Naive thymus-derived CD8-positive, alpha-beta T cell (primary cell): ENCODE measurements around the gene IGSF6. TPM values are rescaled to one million over a fixed set of nuclear protein-coding genes. Genes with fewer than 3 reads are reported as not detected.
A peak's percentile ranks its signal among the peaks of the same experiment; 100 is the strongest.

ENCODE experiments used
- ATAC-seq, 2 donors: fragments of 150-1000 bp; cut with Tn5 transposase in 1 of 2; sonication (Bioruptor Pico), chemical (Tn5 transposase) in 1 of 2; 1 replicate in 1 of 2; 2 replicates in 1 of 2; pipeline ENCODE4 v1.10.0; 2021; ENCODE audit warnings: mild to moderate bottlenecking in 2 of 2, moderate library complexity in 2 of 2
- POLR2A ChIA-PET: fragments of 350-600 bp; sonication (Branson Sonifier 250); formaldehyde crosslinking; loops from one replicate; lab custom pipeline; 2021; ENCODE audit warnings: antibody characterized with exemption; lab: Charles Lee
- DNase-seq, 10 donors: peaks; one replicate each; pipeline versions ENCODE4 v3.0.0 to v3.0.0-alpha.2; 2020 to 2022
- H3K27ac Mint-ChIP-seq, 10 donors: one replicate each; pipeline ENCODE4 v1.8.0; 2020 to 2022; ENCODE audit warnings: mild to moderate bottlenecking in 10 of 10, mixed read lengths in 10 of 10, moderate library complexity in 4 of 10, inconsistent platforms in 1 of 10
- H3K27me3 Mint-ChIP-seq, 5 donors: one replicate each; pipeline ENCODE4 v1.8.0; 2021 to 2022; ENCODE audit warnings: mixed read lengths in 5 of 5
- H3K36me3 Mint-ChIP-seq, 3 donors: one replicate each; pipeline ENCODE4 v1.8.0; 2020 to 2022; ENCODE audit warnings: mixed read lengths in 3 of 3, mild to moderate bottlenecking in 2 of 3, inconsistent platforms in 1 of 3
- H3K4me1 Mint-ChIP-seq, 4 donors: one replicate each; pipeline ENCODE4 v1.8.0; 2021 to 2022; ENCODE audit warnings: mixed read lengths in 4 of 4
- H3K4me3 Mint-ChIP-seq, 10 donors: one replicate each; pipeline ENCODE4 v1.8.0; 2020 to 2022; ENCODE audit warnings: mild to moderate bottlenecking in 10 of 10, mixed read lengths in 10 of 10, moderate library complexity in 6 of 10, inconsistent platforms in 1 of 10
- H3K9me3 Mint-ChIP-seq, 9 donors: one replicate each; pipeline ENCODE4 v1.8.0; 2020 to 2022; ENCODE audit warnings: mixed read lengths in 9 of 9, mild to moderate bottlenecking in 3 of 9, inconsistent platforms in 1 of 9, moderate library complexity in 1 of 9
- polyA plus RNA-seq, 3 donors: library from polyadenylated mRNA; unstranded; fragments of 300-500 nt; fragmentation: Illumina TruSeq; gene quantifications; one replicate each; pipeline ENCODE4 v1.2.3, GENCODE V29; 2021
- total RNA-seq, 8 experiments: library from RNA in 2 of 8; stranded (reverse) in 2 of 8; gene quantifications; one replicate each; pipeline ENCODE4 v1.2.3 and lab custom pipeline; 2021 to 2026

The IGSF6 gene
- total and polyA plus RNA-seq, 5 experiments from 2014 or later = 0.16 to 0.69 (median 0.28) TPM

GRCh38 chr16:21667575-21667974 is 15.2 kb upstream of the IGSF6 start:
- no peaks in the 10 kb centered on the region for H3K9me3 Mint-ChIP-seq
- DNase-seq (no peak), ATAC-seq (no peak)
- POLR2A ChIA-PET = interaction anchor here (0.9 kb wide), 1 partner anchor 10 kb away, joined by 3 read pairs; no protein-coding TSS in a partner anchor
- H3K27me3 Mint-ChIP-seq = peaks cover 1 to 9% (median 4%) of the 10 kb centered on the region in 5 donors
- H3K27ac Mint-ChIP-seq = no peak overlapping the region
- peaks cover 2 to 8% (median 5%) of the 10 kb centered on the region in 4 donors for H3K4me1 Mint-ChIP-seq
- no peak overlapping the region for H3K4me3 Mint-ChIP-seq
- no peaks in the 10 kb centered on the region for H3K36me3 Mint-ChIP-seq

- DNase-seq (no peak), ATAC-seq (no peak)
- Mint-ChIP-seq H3K36me3 (no peaks in the 10 kb centered on the region), H3K4me1 (peaks cover 2 to 15% (median 8%) of the 10 kb centered on the region in 4 donors), H3K4me3 (no peak overlapping the region), H3K27me3 (peaks cover 1 to 9% (median 4%) of the 10 kb centered on the region in 5 donors), H3K9me3 (no peaks in the 10 kb centered on the region), H3K27ac (no peak overlapping the region)
- POLR2A ChIA-PET = interaction anchor here (0.9 kb wide), 1 partner anchor 9 kb away, joined by 3 read pairs; no protein-coding TSS in a partner anchor
These were observed 14.4 kb upstream of the IGSF6 start for GRCh38 chr16:21666772-21667171.

GRCh38 chr16:21664801-21665492 is 12.5 kb upstream of the IGSF6 start:
- no peak for DNase-seq
- Mint-ChIP-seq H3K27me3 (peaks cover 0 to 6% (median 1%) of the 10 kb centered on the region in 5 donors), H3K4me3 (peak overlapping the region in 1 of 10 donors; percentile 9), H3K9me3 (no peaks in the 10 kb centered on the region), H3K36me3 (no peaks in the 10 kb centered on the region), H3K4me1 (peaks cover 3 to 31% (median 20%) of the 10 kb centered on the region in 4 donors), H3K27ac (no peak overlapping the region)
- no peak for ATAC-seq
- POLR2A ChIA-PET = interaction anchor here (0.8 to 1.1 kb wide), 2 partner anchors 19 to 44 kb away, joined by 3 read pairs; no protein-coding TSS in a partner anchor

- Mint-ChIP-seq H3K4me3 (peak within 1 kb of the TSS; percentile 69 to 89 (median 81)), H3K9me3 (no peaks in the 10 kb centered on the region), H3K27me3 (peaks cover 0 to 4% (median 0%) of the 10 kb centered on the region in 5 donors), H3K36me3 (no peaks in the 10 kb centered on the region), H3K27ac (peak within 1 kb of the TSS in 5 of 10 donors; percentile 10 to 86 (median 58)), H3K4me1 (peaks cover 3 to 39% (median 22%) of the 10 kb centered on the region in 4 donors)
- DNase-seq (peak in 9 of 10 donors; percentile 11 to 50 (median 29)), ATAC-seq (peak; percentile 81 to 88)
- POLR2A ChIA-PET = interaction anchor here (0.6 to 1.1 kb wide), 4 partner anchors 18 to 158 kb away, joined by 3 read pairs; no protein-coding TSS in a partner anchor
These were observed 11.7 kb upstream of the IGSF6 start, which contains the start of gene OTOA for GRCh38 chr16:21663889-21664647. Gene OTOA (plus strand): TSS chr16:21663968. CDS start chr16:21678515, 14,547 bp downstream.

- H3K27me3 Mint-ChIP-seq = no peaks in the 10 kb centered on the region
- H3K4me3 Mint-ChIP-seq = peak overlapping the region in 1 of 10 donors; percentile 6
- POLR2A ChIA-PET = interaction anchor here (0.9 kb wide), 1 partner anchor 48 kb away, joined by 3 read pairs; no protein-coding TSS in a partner anchor
- peaks cover 7 to 78% (median 41%) of the 10 kb centered on the region in 4 donors for H3K4me1 Mint-ChIP-seq
- DNase-seq (no peak), ATAC-seq (no peak)
- peaks cover 0 to 31% (median 7%) of the 10 kb centered on the region in 3 donors for H3K36me3 Mint-ChIP-seq
- no peaks in the 10 kb centered on the region for H3K9me3 Mint-ChIP-seq
- peak overlapping the region in 2 of 10 donors; percentile 17 to 24 for H3K27ac Mint-ChIP-seq
These were observed 6.7 kb upstream of the IGSF6 start for GRCh38 chr16:21659124-21659523.

- H3K4me3 Mint-ChIP-seq = peak overlapping the region in 2 of 10 donors; percentile 25 to 45
These were observed 4.7 kb upstream of the IGSF6 start for GRCh38 chr16:21656795-21657768.

GRCh38 chr16:21654881-21655280 is 2.5 kb upstream of the IGSF6 start:
- no peak for ATAC-seq
- Mint-ChIP-seq H3K36me3 (peaks cover 0 to 42% (median 7%) of the 10 kb centered on the region in 3 donors), H3K27ac (peak overlapping the region in 1 of 10 donors; percentile 21), H3K9me3 (no peaks in the 10 kb centered on the region), H3K27me3 (no peaks in the 10 kb centered on the region), H3K4me3 (no peak overlapping the region), H3K4me1 (peaks cover 4 to 80% (median 30%) of the 10 kb centered on the region in 4 donors)
- no peak for DNase-seq
- POLR2A ChIA-PET = no interaction called here

More at GRCh38 chr16:21656795-21657768, 4.7 kb upstream of the IGSF6 start:
- DNase-seq = peak in 8 of 10 donors; percentile 12 to 76 (median 40)
- ATAC-seq = peak; percentile 44 to 45
- H3K27ac Mint-ChIP-seq = peak overlapping the region in 7 of 10 donors; percentile 0 to 79 (median 66)
- peaks cover 0 to 42% (median 7%) of the 10 kb centered on the region in 3 donors for H3K36me3 Mint-ChIP-seq
- no peaks in the 10 kb centered on the region for H3K9me3 Mint-ChIP-seq
- no peaks in the 10 kb centered on the region for H3K27me3 Mint-ChIP-seq
- POLR2A ChIA-PET = interaction anchor here (0.5 to 1.5 kb wide), 5 partner anchors 9 to 65 kb away, joined by 3 to 9 read pairs (median 3); no protein-coding TSS in a partner anchor
- H3K4me1 Mint-ChIP-seq = peaks cover 5 to 83% (median 40%) of the 10 kb centered on the region in 4 donors

GRCh38 chr16:21654466-21654865 is 2.1 kb upstream of the IGSF6 start:
- DNase-seq = no peak

GRCh38 chr16:21653571-21653970 is 1.2 kb upstream of the IGSF6 start:
- H3K27ac Mint-ChIP-seq = peak overlapping the region in 3 of 10 donors; percentile 44 to 70 (median 65)
- no peak for ATAC-seq

More at GRCh38 chr16:21654466-21654865, 2.1 kb upstream of the IGSF6 start:
- no peaks in the 10 kb centered on the region for H3K9me3 Mint-ChIP-seq
- H3K4me1 Mint-ChIP-seq = peaks cover 4 to 80% (median 29%) of the 10 kb centered on the region in 4 donors
- H3K27ac Mint-ChIP-seq = peak overlapping the region in 3 of 10 donors; percentile 31 to 37 (median 34)
- no peaks in the 10 kb centered on the region for H3K27me3 Mint-ChIP-seq
- no peak overlapping the region for H3K4me3 Mint-ChIP-seq
- ATAC-seq = no peak
- POLR2A ChIA-PET = interaction anchor here (0.6 to 0.7 kb wide), 3 partner anchors 14 to 644 kb away, joined by 3 to 6 read pairs (median 5); no protein-coding TSS in a partner anchor
- peaks cover 0 to 42% (median 7%) of the 10 kb centered on the region in 3 donors for H3K36me3 Mint-ChIP-seq

GRCh38 chr16:21651515-21651914 is 893 bp downstream of the IGSF6 start:
- DNase-seq (no peak), ATAC-seq (no peak)
- Mint-ChIP-seq H3K36me3 (peaks cover 0 to 33% (median 5%) of the 10 kb centered on the region in 3 donors), H3K9me3 (no peaks in the 10 kb centered on the region), H3K27ac (peak overlapping the region in 2 of 10 donors; percentile 65 to 76), H3K27me3 (no peaks in the 10 kb centered on the region), H3K4me3 (peak overlapping the region in 1 of 10 donors; percentile 57), H3K4me1 (peaks cover 12 to 84% (median 36%) of the 10 kb centered on the region in 4 donors)
- POLR2A ChIA-PET = no interaction called here

More at GRCh38 chr16:21653571-21653970, 1.2 kb upstream of the IGSF6 start:
- no peak for DNase-seq
- Mint-ChIP-seq H3K4me1 (peaks cover 6 to 82% (median 33%) of the 10 kb centered on the region in 4 donors), H3K27me3 (no peaks in the 10 kb centered on the region), H3K9me3 (no peaks in the 10 kb centered on the region), H3K4me3 (no peak overlapping the region), H3K36me3 (peaks cover 0 to 42% (median 7%) of the 10 kb centered on the region in 3 donors)
- POLR2A ChIA-PET = interaction anchor here (0.7 kb wide), 2 partner anchors 15 to 44 kb away, joined by 5 to 6 read pairs; no protein-coding TSS in a partner anchor

- Mint-ChIP-seq H3K27me3 (no peaks in the 10 kb centered on the region), H3K4me3 (peak overlapping the region in 1 of 10 donors; percentile 33), H3K36me3 (peaks cover 0 to 23% (median 4%) of the 10 kb centered on the region in 3 donors), H3K27ac (peak overlapping the region in 4 of 10 donors; percentile 48 to 66 (median 66)), H3K4me1 (peaks cover 10 to 87% (median 45%) of the 10 kb centered on the region in 4 donors), H3K9me3 (no peaks in the 10 kb centered on the region)
- POLR2A ChIA-PET = no interaction called here
- ATAC-seq = no peak
- DNase-seq = no peak
These were observed 1.9 kb downstream of the IGSF6 start for GRCh38 chr16:21650521-21650920.
